OCI-LY1 (cell line): ENCODE results near the gene RERE.

Source experiments
- H2AFZ ChIP-seq: fragments of 200-600 bp; sonication (generic), shearing (Covaris generic); 2 replicates; pipeline ENCODE4 v1.6.0; 2014; ENCODE audit warnings: antibody characterized with exemption, mild to moderate bottlenecking, low read length
- H3F3A ChIP-seq: fragments of 200-600 bp; sonication (generic), shearing (Covaris generic); 2 replicates; pipeline ENCODE4 v1.6.0; 2014; ENCODE audit warnings: mild to moderate bottlenecking, antibody characterized with exemption, low read length, moderate library complexity; ENCODE audit not compliant: insufficient read depth
- H3K27ac ChIP-seq: fragments of 200-600 bp; sonication (generic); 2 replicates; pipeline ENCODE4 v1.5.1; 2014; ENCODE audit warnings: low read length, mixed run types, mild to moderate bottlenecking, low read depth; ENCODE audit not compliant: poor library complexity, severe bottlenecking
- H3K27me3 ChIP-seq: fragments of 200-600 bp; sonication (generic); 2 replicates; pipeline ENCODE4 v1.6.0; 2014; ENCODE audit warnings: antibody characterized with exemption, mild to moderate bottlenecking, low read length, moderate library complexity; ENCODE audit not compliant: insufficient read depth
- H3K36me3 ChIP-seq: fragments of 200-600 bp; sonication (generic); 2 replicates; pipeline ENCODE4 v1.6.1; 2014; ENCODE audit warnings: mild to moderate bottlenecking, antibody characterized with exemption, low read length, moderate library complexity, mixed read lengths; ENCODE audit not compliant: insufficient read depth
- H3K4me1 ChIP-seq: fragments of 200-600 bp; sonication (generic); 2 replicates; pipeline ENCODE4 v1.5.1; 2014; ENCODE audit warnings: mild to moderate bottlenecking, low read length, moderate library complexity; ENCODE audit not compliant: insufficient read depth, severe bottlenecking
- H3K4me2 ChIP-seq: fragments of 200-600 bp; sonication (generic), shearing (Covaris generic); 2 replicates; pipeline ENCODE4 v1.6.1; 2014; ENCODE audit warnings: low read length
- H3K4me3 ChIP-seq: fragments of 200-600 bp; sonication (generic); 2 replicates; pipeline ENCODE4 v1.5.1; 2014; ENCODE audit warnings: low read length, low read depth, mild to moderate bottlenecking, mixed read lengths; ENCODE audit not compliant: poor library complexity, severe bottlenecking
- H3K79me2 ChIP-seq: fragments of 200-600 bp; shearing (Covaris generic); 2 replicates; pipeline ENCODE4 v1.6.1; 2016; ENCODE audit warnings: mixed run types, low read length, mixed read lengths; ENCODE audit not compliant: insufficient read depth
- H3K9ac ChIP-seq: fragments of 200-600 bp; sonication (generic), shearing (Covaris generic); 2 replicates; pipeline ENCODE4 v1.6.1; 2014; ENCODE audit warnings: mild to moderate bottlenecking, low read length, mixed read lengths
- H3K9me2 ChIP-seq: fragments of 200-600 bp; sonication (generic), shearing (Covaris generic); 2 replicates; pipeline ENCODE4 v1.6.1; 2014; ENCODE audit warnings: low read depth, mild to moderate bottlenecking, low read length, mixed read lengths
- H3K9me3 ChIP-seq: fragments of 200-600 bp; shearing (Covaris generic); 2 replicates; pipeline ENCODE4 v1.6.1; 2014; ENCODE audit warnings: low read length, mixed read lengths
- H4K20me1 ChIP-seq: fragments of 200-600 bp; sonication (generic), shearing (Covaris generic); 2 replicates; pipeline ENCODE4 v1.6.0; 2016; ENCODE audit warnings: mild to moderate bottlenecking, low read length; ENCODE audit not compliant: insufficient read depth
- EZH2 ChIP-seq: fragments of 200-600 bp; sonication (generic), shearing (Covaris generic); IDR thresholded peaks from 2 replicates; pipeline ENCODE4 v1.8.0; 2017; ENCODE audit warnings: borderline replicate concordance, mixed run types, mild to moderate bottlenecking, antibody characterized with exemption, low read length, moderate library complexity, mixed read lengths
- TF ChIP-seq, protein P1 (sequence below): fragments of 200-600 bp; sonication (generic), shearing (Covaris generic); IDR thresholded peaks from 2 replicates; pipeline ENCODE4 v1.5.1; 2017; ENCODE audit warnings: mild to moderate bottlenecking, antibody characterized with exemption, low read length, moderate library complexity, mixed read lengths

The RERE gene

DNA sequence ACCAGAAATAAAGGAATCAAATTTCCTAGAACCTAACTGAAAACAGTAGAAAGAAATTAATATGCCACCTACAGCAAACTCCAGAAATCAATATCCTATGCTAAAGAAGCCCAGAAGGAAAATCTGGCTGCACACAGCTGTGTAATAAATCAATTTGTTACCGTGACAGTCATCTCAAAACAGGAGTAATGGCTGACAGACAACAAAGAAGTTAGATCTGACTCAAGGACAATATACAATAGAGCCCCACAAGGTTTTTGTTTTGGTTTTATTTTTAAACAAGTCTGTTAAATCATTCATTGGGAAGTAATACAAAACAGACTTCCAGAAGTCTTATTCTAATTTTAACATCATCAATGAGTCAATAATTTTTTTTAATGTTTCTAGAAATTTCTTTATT lies 168.4 kb downstream of the RERE start:
- H3K9ac ChIP-seq = no peak overlapping the region
- H3K4me2 ChIP-seq = no peak overlapping the region
- no peaks in the 10 kb centered on the region for H3K36me3 ChIP-seq
- no peaks in the 10 kb centered on the region for H4K20me1 ChIP-seq
- H3K79me2 ChIP-seq = no peaks in the 10 kb centered on the region
- no peaks in the 10 kb centered on the region for H3F3A ChIP-seq
- H3K9me3 ChIP-seq = no peaks in the 10 kb centered on the region
- no peak overlapping the region for H3K27ac ChIP-seq
- H2AFZ ChIP-seq = no peak overlapping the region
- H3K4me3 ChIP-seq = no peak overlapping the region
- TF ChIP-seq EZH2 = no peak
- TF ChIP-seq, protein P1, sequence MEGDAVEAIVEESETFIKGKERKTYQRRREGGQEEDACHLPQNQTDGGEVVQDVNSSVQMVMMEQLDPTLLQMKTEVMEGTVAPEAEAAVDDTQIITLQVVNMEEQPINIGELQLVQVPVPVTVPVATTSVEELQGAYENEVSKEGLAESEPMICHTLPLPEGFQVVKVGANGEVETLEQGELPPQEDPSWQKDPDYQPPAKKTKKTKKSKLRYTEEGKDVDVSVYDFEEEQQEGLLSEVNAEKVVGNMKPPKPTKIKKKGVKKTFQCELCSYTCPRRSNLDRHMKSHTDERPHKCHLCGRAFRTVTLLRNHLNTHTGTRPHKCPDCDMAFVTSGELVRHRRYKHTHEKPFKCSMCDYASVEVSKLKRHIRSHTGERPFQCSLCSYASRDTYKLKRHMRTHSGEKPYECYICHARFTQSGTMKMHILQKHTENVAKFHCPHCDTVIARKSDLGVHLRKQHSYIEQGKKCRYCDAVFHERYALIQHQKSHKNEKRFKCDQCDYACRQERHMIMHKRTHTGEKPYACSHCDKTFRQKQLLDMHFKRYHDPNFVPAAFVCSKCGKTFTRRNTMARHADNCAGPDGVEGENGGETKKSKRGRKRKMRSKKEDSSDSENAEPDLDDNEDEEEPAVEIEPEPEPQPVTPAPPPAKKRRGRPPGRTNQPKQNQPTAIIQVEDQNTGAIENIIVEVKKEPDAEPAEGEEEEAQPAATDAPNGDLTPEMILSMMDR = no peak
- H3K4me1 ChIP-seq = peaks cover 14% of the 10 kb centered on the region
- no peaks in the 10 kb centered on the region for H3K9me2 ChIP-seq
- H3K27me3 ChIP-seq = no peaks in the 10 kb centered on the region

DNA sequence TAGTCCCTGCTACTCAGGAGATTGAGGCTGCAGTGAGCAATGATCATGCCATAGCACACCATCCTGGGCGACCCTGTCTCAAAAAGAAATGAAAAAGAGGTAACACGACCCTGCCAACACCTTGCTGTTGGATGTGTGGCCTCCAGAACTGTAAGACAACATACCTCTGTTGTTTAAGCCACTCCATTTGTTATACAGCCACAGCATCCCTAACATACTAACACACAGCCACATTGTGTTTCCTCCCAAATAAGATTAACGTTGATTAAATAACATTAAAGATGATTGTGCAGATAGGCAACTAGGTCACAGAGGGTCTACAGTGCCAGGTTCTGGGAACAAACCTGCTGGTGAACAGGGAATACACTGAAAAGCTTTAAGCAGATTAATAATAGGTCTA lies 170.4 kb downstream of the RERE start:
- no peak overlapping the region for H3K4me2 ChIP-seq
- H4K20me1 ChIP-seq = no peaks in the 10 kb centered on the region
- H3K27me3 ChIP-seq = no peaks in the 10 kb centered on the region
- no peak overlapping the region for H2AFZ ChIP-seq
- H3K4me3 ChIP-seq = no peak overlapping the region
- no peak overlapping the region for H3K27ac ChIP-seq
- H3K79me2 ChIP-seq = no peaks in the 10 kb centered on the region
- no peaks in the 10 kb centered on the region for H3K9me3 ChIP-seq
- no peaks in the 10 kb centered on the region for H3K9me2 ChIP-seq
- H3K9ac ChIP-seq = no peak overlapping the region
- TF ChIP-seq EZH2 = no peak
- TF ChIP-seq, protein P1 = no peak
- peaks cover 19% of the 10 kb centered on the region for H3K4me1 ChIP-seq
- no peaks in the 10 kb centered on the region for H3K36me3 ChIP-seq
- no peaks in the 10 kb centered on the region for H3F3A ChIP-seq

DNA sequence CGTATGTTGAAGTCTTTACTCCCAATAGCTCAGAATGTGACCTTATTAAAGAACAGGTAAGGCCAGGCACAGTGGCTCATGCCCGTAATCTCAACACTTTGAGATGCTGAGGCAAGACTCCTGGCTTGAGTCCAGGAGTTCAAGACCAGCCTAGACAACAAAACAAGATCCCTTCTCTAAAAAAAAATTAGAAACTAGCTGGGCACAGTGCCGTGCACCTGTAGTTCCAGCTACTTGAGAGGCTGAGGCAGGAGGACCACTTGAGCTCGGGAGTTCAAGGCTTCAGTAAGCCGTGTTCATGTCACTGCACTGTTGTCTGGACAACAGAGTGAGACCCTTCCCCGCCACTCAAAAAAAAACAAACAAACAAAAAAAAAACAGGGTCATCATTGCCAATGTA lies 171.3 kb downstream of the RERE start:
- no peaks in the 10 kb centered on the region for H3F3A ChIP-seq
- no peak for TF ChIP-seq EZH2
- TF ChIP-seq, protein P1 = no peak
- H3K9ac ChIP-seq = no peak overlapping the region
- no peaks in the 10 kb centered on the region for H3K79me2 ChIP-seq
- H4K20me1 ChIP-seq = no peaks in the 10 kb centered on the region
- H3K4me1 ChIP-seq = peaks cover 15% of the 10 kb centered on the region
- no peak overlapping the region for H3K4me3 ChIP-seq
- no peaks in the 10 kb centered on the region for H3K36me3 ChIP-seq
- H3K9me3 ChIP-seq = no peaks in the 10 kb centered on the region
- H3K4me2 ChIP-seq = no peak overlapping the region
- H2AFZ ChIP-seq = no peak overlapping the region
- H3K27me3 ChIP-seq = no peaks in the 10 kb centered on the region
- H3K27ac ChIP-seq = no peak overlapping the region
- no peaks in the 10 kb centered on the region for H3K9me2 ChIP-seq
